ENCODE measurements around the gene TNP2. TPM values are rescaled to one million over a fixed set of nuclear protein-coding genes. Genes with fewer than 3 reads are reported as not detected.

The TNP2 gene
- total RNA-seq, 5 donors from 2014 or later (not counting 1 experiment from before 2014, with no cell fraction given): not detected

DNA sequence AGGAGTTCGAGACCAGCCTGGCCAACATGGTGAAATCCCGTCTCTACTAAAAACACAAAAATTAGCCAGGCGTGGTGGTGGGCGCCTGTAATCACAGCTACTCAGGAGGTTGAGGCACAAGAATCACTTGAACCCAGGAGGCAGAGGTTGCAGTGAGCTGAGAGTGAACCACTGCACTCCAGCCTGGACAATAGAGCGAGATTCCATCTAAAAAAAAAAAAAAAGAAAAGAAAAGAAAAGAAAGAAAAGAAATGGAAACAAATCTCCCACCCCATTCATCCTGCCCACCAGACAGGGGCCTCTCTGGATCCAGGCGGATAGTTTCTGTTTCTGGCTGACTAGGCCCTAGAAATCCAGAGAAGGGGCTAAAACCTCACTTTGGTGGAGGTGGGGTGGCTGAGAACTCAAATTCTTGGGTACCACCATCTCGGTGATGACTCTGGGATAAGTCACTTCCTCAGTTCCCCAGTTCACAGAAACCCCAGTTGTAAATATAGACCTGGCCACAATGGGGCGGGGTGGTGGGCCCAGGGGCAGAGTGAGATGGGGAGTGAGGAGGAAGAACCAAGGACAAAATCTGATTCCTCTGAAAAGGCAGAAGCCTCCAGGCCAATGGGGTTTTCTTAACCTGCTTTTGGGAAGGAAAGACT lies 35.3 kb downstream of the TNP2 start:
- peak in 1 of 4 experiments; percentile 10 for ATAC-seq (replicated peaks in 1 of 4)
- no peak overlapping the region for H3K4me3 ChIP-seq (ENCODE audit: control insufficient read depth in 1 of 2, extremely low read depth in 1 of 2, low read length in 1 of 2)
- ChIA-PET POLR2A (interaction anchor here (0.7 to 1.3 kb wide), 4 partner anchors 9 to 21 kb away, joined by 3 read pairs; no protein-coding TSS in a partner anchor), CTCF (interaction anchor here (0.7 to 1.1 kb wide), 2 partner anchors 18 to 130 kb away, joined by 3 to 4 read pairs; no protein-coding TSS in a partner anchor)
- peaks cover 13 to 63% of the 10 kb centered on the region in 2 experiments for H3K4me1 ChIP-seq (ENCODE audit: control insufficient read depth in 1 of 2, extremely low read depth in 1 of 2, insufficient read depth in 2 of 2, low read length in 2 of 2)
- no peaks in the 10 kb centered on the region for H3K9me3 ChIP-seq
- Mint-ChIP-seq H3K27ac (peak overlapping the region; percentile 97), H3K4me3 (peak overlapping the region; percentile 41 to 80 (median 57)), H3K9me3 (no peaks in the 10 kb centered on the region), H3K27me3 (no peaks in the 10 kb centered on the region), H3K4me1 (peaks cover 56 to 71% (median 65%) of the 10 kb centered on the region in 3 donors), H3K36me3 (no peaks in the 10 kb centered on the region)
- H3K27ac ChIP-seq (ENCODE audit: low read length): peak overlapping the region; percentile 85
- WGBS (ENCODE audit: insufficient coverage): no CpG with 5 or more reads among the region's 8 CpGs
- no peaks in the 10 kb centered on the region for H3K36me3 ChIP-seq (ENCODE audit: control insufficient read depth in 2 of 2, extremely low read depth in 1 of 2, insufficient read depth in 1 of 2, low read length in 1 of 2)
- H3K27me3 ChIP-seq (replicated peaks in 1 of 2; ENCODE audit: control insufficient read depth in 2 of 2, extremely low read depth in 1 of 2, insufficient read depth in 2 of 2, low read length in 1 of 2): no peaks in the 10 kb centered on the region
- peak in 10 of 35 experiments; percentile 24 to 59 (median 42) for DNase-seq

DNA sequence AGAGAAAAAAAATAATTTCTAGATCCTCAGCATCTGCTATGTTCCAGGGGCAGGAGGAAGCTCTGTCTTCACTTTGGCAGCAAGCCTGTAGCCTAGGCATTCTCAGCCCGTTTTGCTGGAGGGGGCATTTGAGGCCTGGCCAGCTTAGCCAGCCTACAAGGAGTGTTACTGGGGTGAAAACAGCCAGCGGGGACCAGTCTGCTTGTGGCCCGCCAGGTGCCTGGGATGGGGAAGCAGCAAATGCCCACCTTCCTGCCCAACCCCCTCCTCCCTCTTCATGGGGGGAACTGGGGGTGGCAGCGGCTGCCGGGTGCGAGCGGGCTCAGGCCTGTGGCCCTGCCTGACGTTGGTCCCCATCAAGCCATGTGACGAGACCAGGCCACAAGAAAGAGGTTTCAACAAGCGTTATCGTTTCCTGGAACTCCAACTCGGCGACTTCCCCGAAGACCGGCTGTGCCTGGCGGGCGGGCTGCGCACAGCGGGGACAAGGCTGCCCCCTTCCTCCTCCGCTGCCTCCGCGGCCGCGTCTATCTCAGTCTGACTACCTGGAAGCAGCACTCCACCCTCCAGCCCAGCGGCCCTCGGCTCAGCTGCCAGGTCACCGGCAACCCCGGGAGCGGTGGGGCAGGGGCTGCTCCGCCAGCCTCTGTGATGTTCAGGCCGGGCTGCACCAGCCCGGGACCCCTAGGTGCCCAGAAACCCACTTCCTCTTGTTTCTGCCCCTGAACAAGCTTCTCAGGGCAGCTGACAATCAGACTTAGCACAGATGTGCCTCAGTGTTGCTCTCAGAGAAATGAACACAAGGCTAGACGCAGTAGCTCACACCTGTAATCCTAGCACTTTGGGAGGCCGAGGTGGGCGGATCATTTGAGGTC lies 36.0 kb downstream of the TNP2 start:
- Histone ChIP-seq H3K9me3 (no peaks in the 10 kb centered on the region), H3K27me3 (replicated peaks in 1 of 2; ENCODE audit: control insufficient read depth in 2 of 2, extremely low read depth in 1 of 2, insufficient read depth in 2 of 2, low read length in 1 of 2) (no peaks in the 10 kb centered on the region), H3K36me3 (ENCODE audit: control insufficient read depth in 2 of 2, extremely low read depth in 1 of 2, insufficient read depth in 1 of 2, low read length in 1 of 2) (no peaks in the 10 kb centered on the region), H3K4me1 (ENCODE audit: control insufficient read depth in 1 of 2, extremely low read depth in 1 of 2, insufficient read depth in 2 of 2, low read length in 2 of 2) (peaks cover 13 to 65% of the 10 kb centered on the region in 2 experiments), H3K4me3 (ENCODE audit: control insufficient read depth in 1 of 2, extremely low read depth in 1 of 2, low read length in 1 of 2) (peak overlapping the region; percentile 31 to 50), H3K27ac (ENCODE audit: low read length) (peak overlapping the region; percentile 85)
- H3K27ac Mint-ChIP-seq: peak overlapping the region; percentile 97
- under 1% methylated on average over 32 of the region's 35 CpGs for WGBS (ENCODE audit: insufficient coverage)
- ChIA-PET POLR2A (interaction anchor here (0.6 to 1.3 kb wide), 6 partner anchors 8 to 417 kb away, joined by 3 to 4 read pairs (median 3); partner anchors contain the start of gene SOCS1 (in 1 of the 2)), CTCF (interaction anchor here (0.5 to 1.1 kb wide), 4 partner anchors 19 to 130 kb away, joined by 3 to 4 read pairs (median 4); partner anchors contain the start of gene SOCS1 (in 1 of the 2))
- peak overlapping the region; percentile 41 to 80 (median 57) for H3K4me3 Mint-ChIP-seq
- DNase-seq (peak; percentile 53 to 92 (median 86)), ATAC-seq (replicated peaks in 1 of 4) (peak; percentile 85 to 89 (median 86))
- H3K9me3 Mint-ChIP-seq: no peaks in the 10 kb centered on the region
- no peaks in the 10 kb centered on the region for H3K27me3 Mint-ChIP-seq
- peaks cover 61 to 77% (median 71%) of the 10 kb centered on the region in 3 donors for H3K4me1 Mint-ChIP-seq
- no peaks in the 10 kb centered on the region for H3K36me3 Mint-ChIP-seq

DNA sequence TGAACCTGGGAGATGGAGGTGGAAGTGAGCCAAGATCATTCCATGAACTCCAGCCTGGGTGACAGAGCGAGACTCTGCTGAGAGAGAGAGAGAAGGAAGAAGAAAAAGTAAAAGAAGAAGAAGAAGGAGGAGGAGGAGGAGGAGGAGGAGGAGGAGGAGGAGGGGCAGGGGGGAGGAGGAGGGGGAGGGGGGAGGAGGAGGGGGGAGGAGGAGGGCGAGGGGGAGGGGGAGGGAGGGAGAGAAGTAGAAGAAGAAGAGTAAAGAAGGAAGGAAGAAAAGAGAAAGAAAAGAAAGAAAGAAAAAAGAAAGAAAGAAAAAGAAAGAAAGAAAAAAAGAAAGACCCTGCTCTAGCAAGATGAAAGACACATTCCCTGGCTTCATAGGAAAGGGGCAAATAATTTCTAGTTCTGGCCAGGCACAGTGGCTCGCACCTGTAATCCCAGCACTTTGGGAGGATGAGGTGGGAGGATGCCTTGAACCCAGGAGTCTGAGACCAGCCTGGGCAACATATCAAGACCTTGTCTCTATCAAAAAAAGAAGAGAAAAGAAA lies 36.7 kb downstream of the TNP2 start:
- Mint-ChIP-seq H3K4me1 (peaks cover 61 to 77% (median 72%) of the 10 kb centered on the region in 3 donors), H3K36me3 (no peaks in the 10 kb centered on the region), H3K27me3 (no peaks in the 10 kb centered on the region), H3K4me3 (peak overlapping the region; percentile 41 to 80 (median 57)), H3K27ac (peak overlapping the region; percentile 97), H3K9me3 (no peaks in the 10 kb centered on the region)
- POLR2A ChIA-PET: interaction anchor here (0.6 to 1.0 kb wide), 2 partner anchors 23 to 418 kb away, joined by 4 read pairs; partner anchors contain the start of gene SOCS1 (in 1 of the 2)
- Histone ChIP-seq H3K27ac (ENCODE audit: low read length) (peak overlapping the region; percentile 85), H3K27me3 (replicated peaks in 1 of 2; ENCODE audit: control insufficient read depth in 2 of 2, extremely low read depth in 1 of 2, insufficient read depth in 2 of 2, low read length in 1 of 2) (no peaks in the 10 kb centered on the region), H3K9me3 (no peaks in the 10 kb centered on the region), H3K36me3 (ENCODE audit: control insufficient read depth in 2 of 2, extremely low read depth in 1 of 2, insufficient read depth in 1 of 2, low read length in 1 of 2) (no peaks in the 10 kb centered on the region), H3K4me3 (ENCODE audit: control insufficient read depth in 1 of 2, extremely low read depth in 1 of 2, low read length in 1 of 2) (peak overlapping the region in 1 of 2 donors; percentile 31), H3K4me1 (ENCODE audit: control insufficient read depth in 1 of 2, extremely low read depth in 1 of 2, insufficient read depth in 2 of 2, low read length in 2 of 2) (peaks cover 13 to 65% of the 10 kb centered on the region in 2 experiments)
- no CpG with 5 or more reads among the region's 3 CpGs for WGBS (ENCODE audit: insufficient coverage)
- DNase-seq (no peak), ATAC-seq (replicated peaks in 1 of 4) (no peak)
- CTCF ChIA-PET: interaction anchor here in 1 of 2 donors (0.5 to 0.7 kb wide), 2 partner anchors 20 to 23 kb away, joined by 3 to 4 read pairs; partner anchors contain the start of gene SOCS1

- WGBS (ENCODE audit: insufficient coverage): 96% methylated on average over 5 of the region's 10 CpGs
- H3K4me3 Mint-ChIP-seq: peak overlapping the region in 1 of 3 donors; percentile 80
- H3K36me3 ChIP-seq (ENCODE audit: control insufficient read depth in 2 of 2, extremely low read depth in 1 of 2, insufficient read depth in 1 of 2, low read length in 1 of 2): no peaks in the 10 kb centered on the region
- no peak for ATAC-seq (replicated peaks in 1 of 4)
- H3K4me1 ChIP-seq (ENCODE audit: control insufficient read depth in 1 of 2, extremely low read depth in 1 of 2, insufficient read depth in 2 of 2, low read length in 2 of 2): peaks cover 13 to 65% of the 10 kb centered on the region in 2 experiments
- H3K36me3 Mint-ChIP-seq: no peaks in the 10 kb centered on the region
- no peaks in the 10 kb centered on the region for H3K9me3 ChIP-seq
- no peaks in the 10 kb centered on the region for H3K9me3 Mint-ChIP-seq
- ChIA-PET CTCF (interaction anchor here in 1 of 2 donors (0.6 kb wide), 1 partner anchor 12 kb away, joined by 7 read pairs; no protein-coding TSS in a partner anchor), POLR2A (interaction anchor here in 1 of 2 donors (0.5 kb wide), 1 partner anchor 30 kb away, joined by 3 read pairs; no protein-coding TSS in a partner anchor)
- H3K27ac ChIP-seq (ENCODE audit: low read length): peak overlapping the region; percentile 31
- no peaks in the 10 kb centered on the region for H3K27me3 Mint-ChIP-seq
- DNase-seq: no peak
- peak overlapping the region; percentile 84 to 85 for H3K27ac Mint-ChIP-seq
- no peak overlapping the region for H3K4me3 ChIP-seq (ENCODE audit: control insufficient read depth in 1 of 2, extremely low read depth in 1 of 2, low read length in 1 of 2)
- H3K4me1 Mint-ChIP-seq: peaks cover 62 to 71% (median 68%) of the 10 kb centered on the region in 3 donors
- no peaks in the 10 kb centered on the region for H3K27me3 ChIP-seq (replicated peaks in 1 of 2; ENCODE audit: control insufficient read depth in 2 of 2, extremely low read depth in 1 of 2, insufficient read depth in 2 of 2, low read length in 1 of 2)
Measured at GRCh38 chr16:11231367-11231970, 37.7 kb downstream of the TNP2 start.

DNA sequence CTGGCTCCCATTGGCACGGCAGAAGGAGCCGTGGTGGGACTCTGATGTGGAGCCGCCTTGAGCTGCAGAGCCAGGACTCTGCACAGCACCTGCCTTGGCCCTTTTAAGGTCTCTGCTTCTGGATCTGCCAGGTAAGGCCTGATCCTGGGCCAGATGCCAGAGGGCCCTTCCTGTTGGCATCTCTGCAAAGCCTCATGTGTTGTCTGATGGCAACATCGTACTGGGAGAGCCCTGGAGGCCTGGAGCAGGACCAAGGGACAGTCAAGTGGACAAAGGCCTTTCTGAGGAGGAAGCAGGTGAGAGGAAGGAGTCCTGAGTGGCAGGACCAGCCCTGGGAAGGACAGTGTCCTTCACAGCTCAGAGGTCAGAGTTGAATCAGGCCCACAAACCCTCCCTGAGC lies 39.2 kb downstream of the TNP2 start:
- Mint-ChIP-seq H3K9me3 (no peaks in the 10 kb centered on the region), H3K27ac (peak overlapping the region; percentile 62 to 83), H3K4me1 (peaks cover 71 to 75% (median 73%) of the 10 kb centered on the region in 3 donors), H3K27me3 (no peaks in the 10 kb centered on the region), H3K36me3 (no peaks in the 10 kb centered on the region), H3K4me3 (no peak overlapping the region)
- ChIA-PET POLR2A (no interaction called here), CTCF (interaction anchor here in 1 of 2 donors (0.9 kb wide), 1 partner anchor 25 kb away, joined by 3 read pairs; no protein-coding TSS in a partner anchor)
- H3K9me3 ChIP-seq: no peaks in the 10 kb centered on the region
- DNase-seq (no peak), ATAC-seq (replicated peaks in 1 of 4) (no peak)
- WGBS (ENCODE audit: insufficient coverage): 100% methylated on average over 4 of the region's 4 CpGs
- no peaks in the 10 kb centered on the region for H3K36me3 ChIP-seq (ENCODE audit: control insufficient read depth in 2 of 2, extremely low read depth in 1 of 2, insufficient read depth in 1 of 2, low read length in 1 of 2)
- no peak overlapping the region for H3K4me3 ChIP-seq (ENCODE audit: control insufficient read depth in 1 of 2, extremely low read depth in 1 of 2, low read length in 1 of 2)
- H3K4me1 ChIP-seq (ENCODE audit: control insufficient read depth in 1 of 2, extremely low read depth in 1 of 2, insufficient read depth in 2 of 2, low read length in 2 of 2): peaks cover 19 to 70% of the 10 kb centered on the region in 2 experiments
- H3K27me3 ChIP-seq (replicated peaks in 1 of 2; ENCODE audit: control insufficient read depth in 2 of 2, extremely low read depth in 1 of 2, insufficient read depth in 2 of 2, low read length in 1 of 2): no peaks in the 10 kb centered on the region
- no peak overlapping the region for H3K27ac ChIP-seq (ENCODE audit: low read length)

Data from T-cell (primary cell).